HepG2 (cell line): ENCODE data around the gene UTP20. TPM values are rescaled to one million over a fixed set of nuclear protein-coding genes. Genes with fewer than 3 reads are reported as not detected.
"Not testable (repeated sequence)": the region's sequence is repeated elsewhere in the genome, so short reads cannot be mapped to it uniquely, and the experiment has no call there.

ENCODE experiments used
- ATAC-seq: fragments of 200-7000 bp; cut with Tn5 transposase; 3 replicates; pipeline ENCODE4 v1.9.1; 2020; ENCODE audit warnings: mild to moderate bottlenecking, moderate library complexity
- BruUV-seq: library from RNA; stranded (reverse); fragments of 400-500 nt; replicated peaks from 2 replicates; lab custom pipeline; 2021; lab: Mats Ljungman, UMichigan
- CTCF ChIA-PET: fragments of 300-600 bp; formaldehyde crosslinking; extraction: SDS; loops from one replicate; lab custom pipeline; 2021; ENCODE audit warnings: low total read pairs, inconsistent platforms, low intra/inter-chr PET ratio; lab: Yijun Ruan, JAX
- POLR2A ChIA-PET: fragments of 350-600 bp; sonication (Branson Sonifier 250); formaldehyde crosslinking; loops from one replicate; lab custom pipeline; 2020; ENCODE audit warnings: antibody characterized with exemption, inconsistent platforms; lab: Yijun Ruan, JAX
- DNase-seq: peaks from one replicate; pipeline ENCODE4 v3.0.0-alpha.2; 2015; ENCODE audit warnings: low spot score
- FAIRE-seq: peaks from 3 replicates; lab custom pipeline; 2011; peaks lifted over from hg19 to GRCh38; lab: Jason Lieb, UNC
- H2AFZ ChIP-seq: one replicate; pipeline ENCODE4 v1.6.1; 2011; ENCODE audit warnings: low read length, inconsistent platforms
- H3K27ac ChIP-seq: fragments of 300-600 bp; 3 replicates; pipeline ENCODE4 v1.8.0; 2011; ENCODE audit warnings: mixed run types, mild to moderate bottlenecking, mixed read lengths, low read length, inconsistent platforms; ENCODE audit not compliant: insufficient read depth; ENCODE audit errors: extremely low read length
- H3K27me3 ChIP-seq, 2 experiments: fragments of 200-600 bp in 1 of 2; 2 replicates in 1 of 2; 3 replicates in 1 of 2; pipeline versions ENCODE4 v1.6.0 to v1.8.0; 2011; ENCODE audit warnings: low read length in 2 of 2, mild to moderate bottlenecking in 2 of 2, moderate library complexity in 2 of 2, inconsistent platforms in 1 of 2; ENCODE audit not compliant: insufficient read depth in 2 of 2, control insufficient read depth in 1 of 2
- H3K36me3 ChIP-seq, 2 experiments: fragments of 200-600 bp in 1 of 2; replicated peaks in 1 of 2; 2 replicates in 1 of 2; 3 replicates in 1 of 2; pipeline versions ENCODE4 v1.5.1 to v1.8.0; 2011; ENCODE audit warnings: low read length in 2 of 2, inconsistent platforms in 1 of 2; ENCODE audit not compliant: insufficient read depth in 2 of 2, control insufficient read depth in 1 of 2
- H3K4me1 ChIP-seq: 2 replicates; pipeline ENCODE4 v1.5.1; 2012; ENCODE audit warnings: low read length, inconsistent platforms; ENCODE audit not compliant: insufficient read depth
- H3K4me2 ChIP-seq: 2 replicates; pipeline ENCODE4 v1.6.0; 2011; ENCODE audit warnings: low read depth, low read length, inconsistent platforms
- H3K4me3 ChIP-seq, 3 experiments: fragments of 200-600 bp in 1 of 3; sonication (generic), shearing (Covaris generic) in 1 of 3; replicated peaks in 1 of 3; 2 replicates each; pipeline ENCODE4 v1.5.1; 2011 to 2016; ENCODE audit warnings: low read length in 3 of 3, inconsistent platforms in 2 of 3, low read depth in 2 of 3, mild to moderate bottlenecking in 2 of 3, control low read depth in 1 of 3, mixed read lengths in 1 of 3; ENCODE audit not compliant: insufficient read depth in 1 of 3
- H3K79me2 ChIP-seq: one replicate; pipeline ENCODE4 v1.6.1; 2011; ENCODE audit warnings: low read length, inconsistent platforms; ENCODE audit not compliant: insufficient read depth
- H3K9ac ChIP-seq: 2 replicates; pipeline ENCODE4 v1.6.0; 2011; ENCODE audit warnings: mild to moderate bottlenecking, low read depth, low read length, inconsistent platforms; ENCODE audit not compliant: insufficient read depth
- H3K9me3 ChIP-seq: 2 replicates; pipeline ENCODE4 v1.5.1; 2012; ENCODE audit warnings: mild to moderate bottlenecking, low read length
- H4K20me1 ChIP-seq: 2 replicates; pipeline ENCODE4 v1.6.0; 2011; ENCODE audit warnings: inconsistent platforms, mild to moderate bottlenecking, low read length, moderate library complexity; ENCODE audit not compliant: insufficient read depth
- ZNF841 ChIP-seq: sonication (generic); formaldehyde crosslinking; IDR thresholded peaks from 2 replicates; pipeline ENCODE4 v1.8.1; 2023; ENCODE audit warnings: missing genetic modification reagents, borderline replicate concordance
- WGBS: methylation state at CpG from one replicate; pipeline ENCODE4 v1.1.6; 2017; ENCODE audit warnings: low lambda C conversion rate; 5-methylcytosine and 5-hydroxymethylcytosine counted together
- in situ Hi-C: cut with HindIII; loops from 2 replicates; pipeline ENCODE4 v1.10.0; 2017; ENCODE audit warnings: low pct_unique_long_range_greater_than_20kb; ENCODE audit not compliant: extremely low pct_ligation_motif_present
- intact Hi-C: fragments of 100-400 bp; cut with micrococcal nuclease; formaldehyde crosslinking; loops from one replicate; pipeline ENCODE4 v1.10.0; 2022; ENCODE audit not compliant: unreplicated experiment
- polyA plus RNA-seq, 8 experiments: library from polyadenylated mRNA; depleted of rRNA in 3 of 8; stranded (reverse) in 7 of 8; unstranded in 1 of 8; fragments of >200 nt; fragmentation: Illumina TruSeq in 4 of 8; extraction: Trizol in 4 of 8; gene quantifications; 2 replicates each; pipeline versions ENCODE4 v1.2.1 to v1.2.3, GENCODE V29; 2011 to 2016; ENCODE audit warnings: low read depth in 4 of 8, missing spikeins in 1 of 8, mixed read lengths in 1 of 8; ENCODE audit not compliant: insufficient read depth in 1 of 8
- total RNA-seq, 5 experiments: library from RNA; depleted of rRNA; stranded (reverse); fragments of >200 nt; fragmentation: Illumina TruSeq; extraction: Trizol; gene quantifications; 2 replicates each; pipeline ENCODE4 v1.2.3, GENCODE V29; 2016; ENCODE audit warnings: low read depth in 1 of 5
- TF ChIP-seq, protein P1 (sequence below): sonication (generic); formaldehyde crosslinking; IDR thresholded peaks from 2 replicates; pipeline ENCODE4 v1.4.0; 2020; ENCODE audit warnings: low read depth, missing genetic modification reagents

The UTP20 gene
- total and polyA plus RNA-seq, 2 of the 13 experiments (the other 11 are each of a cell fraction or from before 2014, with no cell fraction given): 9.0 to 38.5 TPM

DNA sequence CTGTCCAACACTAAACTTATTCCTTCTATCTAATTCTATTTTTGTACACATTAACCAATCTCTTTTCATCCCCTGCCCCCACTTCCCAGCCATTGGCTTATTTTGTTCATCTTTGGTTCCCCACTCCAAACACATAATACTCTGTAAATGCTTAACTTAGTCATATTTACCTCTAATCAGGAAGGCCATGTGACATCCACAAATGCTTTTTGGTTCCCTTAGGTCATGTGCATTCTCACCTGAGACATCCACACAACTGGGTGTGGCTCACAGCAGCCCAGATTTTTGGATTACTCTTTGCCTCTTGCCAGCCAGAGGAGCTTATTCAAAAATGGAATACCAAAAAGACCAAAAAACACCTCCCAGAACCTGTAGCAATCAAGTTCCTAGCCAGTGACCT is 99.2 kb downstream of the UTP20 start (continued):
- TF ChIP-seq, protein P1, sequence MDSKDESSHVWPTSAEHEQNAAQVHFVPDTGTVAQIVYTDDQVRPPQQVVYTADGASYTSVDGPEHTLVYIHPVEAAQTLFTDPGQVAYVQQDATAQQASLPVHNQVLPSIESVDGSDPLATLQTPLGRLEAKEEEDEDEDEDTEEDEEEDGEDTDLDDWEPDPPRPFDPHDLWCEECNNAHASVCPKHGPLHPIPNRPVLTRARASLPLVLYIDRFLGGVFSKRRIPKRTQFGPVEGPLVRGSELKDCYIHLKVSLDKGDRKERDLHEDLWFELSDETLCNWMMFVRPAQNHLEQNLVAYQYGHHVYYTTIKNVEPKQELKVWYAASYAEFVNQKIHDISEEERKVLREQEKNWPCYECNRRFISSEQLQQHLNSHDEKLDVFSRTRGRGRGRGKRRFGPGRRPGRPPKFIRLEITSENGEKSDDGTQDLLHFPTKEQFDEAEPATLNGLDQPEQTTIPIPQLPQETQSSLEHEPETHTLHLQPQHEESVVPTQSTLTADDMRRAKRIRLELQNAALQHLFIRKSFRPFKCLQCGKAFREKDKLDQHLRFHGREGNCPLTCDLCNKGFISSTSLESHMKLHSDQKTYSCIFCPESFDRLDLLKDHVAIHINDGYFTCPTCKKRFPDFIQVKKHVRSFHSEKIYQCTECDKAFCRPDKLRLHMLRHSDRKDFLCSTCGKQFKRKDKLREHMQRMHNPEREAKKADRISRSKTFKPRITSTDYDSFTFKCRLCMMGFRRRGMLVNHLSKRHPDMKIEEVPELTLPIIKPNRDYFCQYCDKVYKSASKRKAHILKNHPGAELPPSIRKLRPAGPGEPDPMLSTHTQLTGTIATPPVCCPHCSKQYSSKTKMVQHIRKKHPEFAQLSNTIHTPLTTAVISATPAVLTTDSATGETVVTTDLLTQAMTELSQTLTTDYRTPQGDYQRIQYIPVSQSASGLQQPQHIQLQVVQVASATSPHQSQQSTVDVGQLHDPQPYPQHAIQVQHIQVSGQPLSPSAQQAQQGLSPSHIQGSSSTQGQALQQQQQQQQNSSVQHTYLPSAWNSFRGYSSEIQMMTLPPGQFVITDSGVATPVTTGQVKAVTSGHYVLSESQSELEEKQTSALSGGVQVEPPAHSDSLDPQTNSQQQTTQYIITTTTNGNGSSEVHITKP (CRISPR knock-in tag): no peak
- no peak for TF ChIP-seq ZNF841 (CRISPR knock-in tag)

DNA sequence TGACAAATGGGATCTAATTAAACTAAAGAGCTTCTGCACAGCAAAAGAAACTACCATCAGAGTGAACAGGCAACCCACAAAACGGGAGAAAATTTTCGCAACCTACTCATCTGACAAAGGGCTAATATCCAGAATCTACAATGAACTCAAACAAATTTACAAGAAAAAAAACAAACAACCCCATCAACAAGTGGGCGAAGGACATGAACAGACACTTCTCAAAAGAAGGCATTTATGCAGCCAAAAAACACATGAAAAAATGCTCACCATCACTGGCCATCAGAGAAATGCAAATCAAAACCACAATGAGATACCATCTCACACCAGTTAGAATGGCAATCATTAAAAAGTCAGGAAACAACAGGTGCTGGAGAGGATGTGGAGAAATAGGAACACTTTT is 111.3 kb downstream of the UTP20 start:
- H3K27me3 ChIP-seq, FAIRE-seq, in situ Hi-C loops, H3K9me3 ChIP-seq, intact Hi-C loops, H2AFZ ChIP-seq, H3K4me1 ChIP-seq, POLR2A ChIA-PET, H3K27ac ChIP-seq, DNase-seq, H3K4me2 ChIP-seq, ATAC-seq, H3K4me3 ChIP-seq, H3K9ac ChIP-seq, CTCF ChIA-PET, BruUV-seq, H4K20me1 ChIP-seq, H3K79me2 ChIP-seq: not testable (repeated sequence)
- 75% methylated on average over 3 of the region's 3 CpGs for WGBS
- H3K36me3 ChIP-seq: peaks cover 9 to 27% of the 10 kb centered on the region in 2 experiments
